ENCODE results near the gene ROR1.

- TF ChIP-seq, protein P1, sequence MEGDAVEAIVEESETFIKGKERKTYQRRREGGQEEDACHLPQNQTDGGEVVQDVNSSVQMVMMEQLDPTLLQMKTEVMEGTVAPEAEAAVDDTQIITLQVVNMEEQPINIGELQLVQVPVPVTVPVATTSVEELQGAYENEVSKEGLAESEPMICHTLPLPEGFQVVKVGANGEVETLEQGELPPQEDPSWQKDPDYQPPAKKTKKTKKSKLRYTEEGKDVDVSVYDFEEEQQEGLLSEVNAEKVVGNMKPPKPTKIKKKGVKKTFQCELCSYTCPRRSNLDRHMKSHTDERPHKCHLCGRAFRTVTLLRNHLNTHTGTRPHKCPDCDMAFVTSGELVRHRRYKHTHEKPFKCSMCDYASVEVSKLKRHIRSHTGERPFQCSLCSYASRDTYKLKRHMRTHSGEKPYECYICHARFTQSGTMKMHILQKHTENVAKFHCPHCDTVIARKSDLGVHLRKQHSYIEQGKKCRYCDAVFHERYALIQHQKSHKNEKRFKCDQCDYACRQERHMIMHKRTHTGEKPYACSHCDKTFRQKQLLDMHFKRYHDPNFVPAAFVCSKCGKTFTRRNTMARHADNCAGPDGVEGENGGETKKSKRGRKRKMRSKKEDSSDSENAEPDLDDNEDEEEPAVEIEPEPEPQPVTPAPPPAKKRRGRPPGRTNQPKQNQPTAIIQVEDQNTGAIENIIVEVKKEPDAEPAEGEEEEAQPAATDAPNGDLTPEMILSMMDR (IDR thresholded peaks at IDR 0.05): no peak
- TF ChIP-seq POLR2A (IDR thresholded peaks at IDR 0.05): no peak
These were observed 51.3 kb downstream of the ROR1 start for GRCh38 chr1:63825111-63825510.

Data from thyroid gland (tissue), 4 donors.